ENCODE measurements around the gene ZNF862.

GRCh38 chr7:149843566-149843965 lies 5.4 kb downstream of the ZNF862 start:
- no peak for TF ChIP-seq BACH2 (CRISPR knock-in tag; IDR thresholded peaks at IDR 0.05; ENCODE audit: borderline replicate concordance)
- no peak for TF ChIP-seq TCF4 (CRISPR knock-in tag; IDR thresholded peaks at IDR 0.05; ENCODE audit: borderline replicate concordance)
- no peak for TF ChIP-seq ZFP30 (CRISPR knock-in tag; IDR thresholded peaks at IDR 0.05)
- no peak for TF ChIP-seq ZNF565 (CRISPR knock-in tag; conservative IDR thresholded peaks at IDR 0.05; ENCODE audit: low read depth)
- TF ChIP-seq CREB5 (CRISPR knock-in tag; IDR thresholded peaks at IDR 0.05; ENCODE audit: low read depth): no peak

All from SK-N-SH treated with all-trans-retinoic acid at 6 μM for 48 hours (cell line).